Middle frontal gyrus (tissue), 1 donor: ENCODE data around the gene CCNK.

ENCODE experiments used
- DNase-seq: peaks from one replicate; pipeline ENCODE4 v3.0.0-alpha.2; 2015; ENCODE audit warnings: low spot score; ENCODE audit errors: extremely low spot score

The CCNK gene

GRCh38 chr14:99535448-99535847 is 54.2 kb downstream of the CCNK start:
- no peak for DNase-seq

GRCh38 chr14:99535908-99536778 is 54.9 kb downstream of the CCNK start:
- no peak for DNase-seq

- no peak for DNase-seq
Observed at GRCh38 chr14:99537399-99537798, 56.2 kb downstream of the CCNK start.

GRCh38 chr14:99538275-99538674 is 57.1 kb downstream of the CCNK start:
- no peak for DNase-seq

GRCh38 chr14:99538733-99539132 is 57.5 kb downstream of the CCNK start:
- DNase-seq, result no peak

GRCh38 chr14:99539491-99539890 is 58.3 kb downstream of the CCNK start:
- DNase-seq, result no peak

- DNase-seq, result no peak
Observed at GRCh38 chr14:99540196-99541032, 59.2 kb downstream of the CCNK start.

GRCh38 chr14:99541211-99541610 is 60.0 kb downstream of the CCNK start:
- no peak for DNase-seq

GRCh38 chr14:99541677-99542470 is 60.7 kb downstream of the CCNK start:
- no peak for DNase-seq

GRCh38 chr14:99542566-99542965 is 61.4 kb downstream of the CCNK start:
- DNase-seq, result no peak

GRCh38 chr14:99543370-99543769 is 62.2 kb downstream of the CCNK start:
- DNase-seq, result no peak

- no peak for DNase-seq
Observed at GRCh38 chr14:99543985-99544384, 62.8 kb downstream of the CCNK start.

GRCh38 chr14:99544991-99545390 is 63.8 kb downstream of the CCNK start:
- no peak for DNase-seq

GRCh38 chr14:99545586-99545985 is 64.4 kb downstream of the CCNK start:
- no peak for DNase-seq

- no peak for DNase-seq
Observed at GRCh38 chr14:99546234-99546879, 65.1 kb downstream of the CCNK start.

GRCh38 chr14:99548255-99548654 is 67.0 kb downstream of the CCNK start:
- no peak for DNase-seq

GRCh38 chr14:99548871-99549515 is 67.8 kb downstream of the CCNK start:
- no peak for DNase-seq

- DNase-seq, result no peak
Observed at GRCh38 chr14:99549684-99550083, 68.5 kb downstream of the CCNK start.

GRCh38 chr14:99550387-99550992 is 69.3 kb downstream of the CCNK start:
- DNase-seq, result no peak
